Erythroblast (primary cell): ENCODE measurements around the gene BMERB1.
"Not testable (repeated sequence)": the region's sequence is repeated elsewhere in the genome, so short reads cannot be mapped to it uniquely, and the experiment has no call there.

ENCODE experiments used
- DNase-seq, 2 experiments: peaks; one replicate each; lab custom pipeline; 2025; lab: John Stamatoyannopoulos, UW
- GATA1 ChIP-seq: IDR thresholded peaks from 2 replicates; pipeline ENCODE4 v1.6.1; 2011; ENCODE audit warnings: low read depth, mild to moderate bottlenecking, control low read depth, low read length, moderate library complexity
- POLR2A ChIP-seq: IDR thresholded peaks from 2 replicates; pipeline ENCODE4 v1.6.1; 2011; ENCODE audit warnings: mild to moderate bottlenecking, low read length

The BMERB1 gene

DNA sequence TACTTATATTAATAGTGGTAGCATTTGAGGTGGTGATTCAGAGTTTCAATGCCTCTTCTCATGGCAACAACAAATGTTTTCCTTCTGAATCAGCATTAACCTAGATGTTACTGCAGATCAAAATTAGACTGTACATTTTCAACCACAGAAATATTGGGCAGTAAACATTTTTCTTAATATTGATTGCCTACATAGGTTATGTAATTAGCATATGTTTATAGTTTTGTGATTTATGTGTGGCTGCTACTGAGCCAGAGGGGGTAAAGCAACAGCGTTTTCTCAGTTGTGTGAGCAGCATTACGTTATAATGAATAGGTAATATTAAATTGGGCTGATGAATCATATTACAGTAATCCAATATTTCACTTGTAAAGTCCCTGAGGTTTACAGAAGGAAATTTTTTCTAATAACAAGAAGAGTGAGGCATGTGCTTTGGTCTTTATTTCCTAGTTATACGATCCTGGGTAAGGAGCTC, 18.8 kb upstream of the BMERB1 start:
- no peak for DNase-seq
- no peak for TF ChIP-seq GATA1
- no peak for TF ChIP-seq POLR2A

DNA sequence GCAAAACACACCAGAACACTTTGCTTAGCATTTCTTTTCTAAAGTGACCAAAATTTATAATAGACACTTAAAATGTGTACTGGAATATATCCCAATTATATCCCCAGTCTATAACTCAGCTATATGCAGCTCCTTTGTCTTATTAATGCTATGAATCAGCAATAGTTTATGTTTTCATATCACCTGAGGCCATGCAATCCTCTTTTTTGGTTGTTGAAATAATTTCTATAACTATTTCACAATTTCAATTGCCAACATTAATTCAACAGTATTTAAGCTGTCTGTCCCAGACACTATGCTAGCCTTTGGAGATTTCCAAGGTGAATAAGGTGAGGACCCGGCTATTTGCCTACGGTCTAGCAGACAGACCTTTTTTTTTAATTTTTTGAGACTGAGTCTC, 17.2 kb upstream of the BMERB1 start:
- DNase-seq = no peak
- no peak for TF ChIP-seq POLR2A
- TF ChIP-seq GATA1 = no peak

DNA sequence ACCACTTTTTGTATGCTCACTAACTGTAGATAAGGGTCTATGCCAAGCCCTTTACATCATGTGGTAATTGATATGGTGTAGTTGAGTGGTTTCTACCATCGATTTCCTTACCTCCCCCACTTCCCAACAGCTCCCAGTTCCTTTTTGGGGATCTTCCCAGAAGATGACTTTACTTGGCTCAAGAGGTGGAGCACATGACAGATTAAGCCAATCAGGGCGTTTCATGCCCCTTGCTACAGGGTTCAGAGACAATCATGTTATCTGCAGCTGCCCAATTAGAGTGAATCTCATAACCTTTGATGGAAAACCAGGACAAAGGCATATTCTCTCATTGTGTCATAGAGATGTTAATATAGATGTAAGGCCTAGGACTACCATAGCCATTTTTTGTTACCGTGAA, 16.2 kb upstream of the BMERB1 start:
- no peak for DNase-seq

DNA sequence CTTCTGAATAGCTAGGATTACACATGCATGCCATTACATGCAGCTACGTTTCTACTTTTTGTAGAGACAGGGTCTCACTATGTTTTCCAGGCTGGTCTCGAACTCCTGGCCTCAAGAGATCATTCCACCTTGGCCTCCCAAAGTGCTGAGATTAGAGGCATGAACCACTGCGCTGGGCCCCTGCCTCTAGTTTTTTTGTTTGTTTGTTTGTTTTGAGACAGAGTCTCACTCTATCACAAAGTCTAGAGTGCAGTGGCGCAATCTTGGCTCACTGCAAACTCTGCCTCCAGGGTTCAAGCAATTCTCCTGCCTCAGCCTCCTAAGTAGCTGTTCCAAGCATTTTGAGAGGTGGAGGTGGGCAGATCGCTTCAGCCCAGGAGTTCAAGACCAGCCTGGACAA, 12.7 kb upstream of the BMERB1 start:
- not testable (repeated sequence) for DNase-seq

More for the DNA sequence above, 16.2 kb upstream of the BMERB1 start:
- TF ChIP-seq GATA1 (no peak), POLR2A (no peak)

DNA sequence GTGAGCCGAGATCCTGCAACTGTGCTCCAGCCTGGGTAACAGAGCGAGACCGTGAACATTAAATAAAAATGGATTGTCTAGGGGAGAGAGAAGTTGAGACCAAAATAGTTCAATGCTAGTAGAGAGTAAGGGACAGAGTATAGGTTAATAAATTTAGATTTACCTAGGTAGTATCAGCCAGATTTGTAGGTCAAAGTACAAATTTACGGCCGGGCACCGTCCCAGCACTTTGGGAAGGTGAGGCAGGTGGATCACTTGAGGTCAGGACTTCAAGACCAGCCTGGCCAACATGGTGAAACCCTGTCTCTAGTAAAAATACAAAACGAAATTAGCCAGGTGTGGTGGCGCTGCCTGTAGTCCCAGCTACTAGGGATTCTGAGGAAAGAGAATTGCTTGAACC, 12.2 kb upstream of the BMERB1 start:
- TF ChIP-seq GATA1 (no peak), POLR2A (no peak)
- no peak for DNase-seq

DNA sequence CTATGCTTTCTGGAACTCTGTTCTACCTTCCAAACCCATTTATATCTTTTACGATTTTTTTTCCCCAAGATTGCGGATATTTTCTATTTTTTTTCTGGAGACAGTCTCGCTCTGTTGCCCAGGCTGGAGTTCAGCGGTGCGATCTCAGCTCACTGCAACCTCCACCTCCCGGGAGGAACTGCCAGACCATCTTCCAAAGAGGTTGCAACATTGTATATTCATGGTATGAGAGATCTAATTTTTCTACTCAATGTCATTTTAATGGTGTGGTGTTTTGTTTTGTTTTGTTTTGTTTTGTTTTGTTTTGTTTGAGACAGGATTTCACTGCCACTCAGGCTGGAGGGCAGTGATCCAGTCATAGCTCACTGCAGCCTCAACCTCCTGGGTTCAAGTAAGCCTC, 8.5 kb upstream of the BMERB1 start:
- TF ChIP-seq GATA1 = no peak
- TF ChIP-seq POLR2A = no peak
- no peak for DNase-seq

DNA sequence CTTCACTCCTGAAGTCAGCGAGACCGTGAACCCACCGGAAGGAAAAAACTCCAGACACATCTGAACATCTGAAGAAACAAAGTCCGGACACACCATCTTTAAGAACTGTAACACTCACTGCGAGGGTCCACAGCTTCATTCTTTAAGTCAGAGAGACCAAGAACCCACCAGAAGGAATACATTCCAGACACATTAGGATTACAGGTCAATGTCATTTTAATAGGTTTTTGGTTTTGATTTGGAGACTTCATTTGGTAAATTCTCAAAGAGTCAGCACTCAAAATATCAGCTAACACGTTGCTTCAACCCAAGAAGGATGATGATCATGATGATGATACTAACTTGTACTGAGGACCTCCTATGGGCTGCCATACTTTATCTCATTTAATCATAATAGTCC, 7.6 kb upstream of the BMERB1 start:
- no peak for DNase-seq
- TF ChIP-seq POLR2A = no peak
- no peak for TF ChIP-seq GATA1

DNA sequence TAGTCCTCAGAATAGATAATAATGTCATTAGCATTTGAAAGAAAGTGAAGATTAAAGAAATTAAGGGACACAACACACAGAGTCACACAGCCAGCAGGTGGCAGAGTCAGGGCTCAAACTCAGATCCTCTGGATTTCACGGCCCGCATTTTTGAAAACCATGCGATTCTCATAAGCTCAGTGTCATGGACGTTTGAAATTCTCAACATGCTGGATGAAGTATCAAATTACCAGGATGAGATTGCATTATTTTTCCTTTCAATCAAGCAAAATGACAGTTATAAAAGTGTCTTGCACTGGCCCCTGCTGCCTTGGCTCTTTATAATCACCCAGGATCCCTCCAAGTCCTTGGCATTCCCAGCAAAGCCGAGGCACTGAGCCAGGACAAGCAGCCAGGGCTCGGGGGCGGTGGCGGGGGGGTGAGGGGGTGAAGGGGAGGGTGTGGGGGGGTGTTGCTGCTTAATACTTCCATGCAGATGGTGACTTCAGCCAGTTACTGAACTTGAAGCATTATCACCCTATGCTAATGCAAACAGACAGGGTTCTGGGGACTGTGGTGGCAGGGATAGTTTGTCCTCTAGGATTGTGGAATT, 6.6 kb upstream of the BMERB1 start:
- DNase-seq = peak; percentile 76 to 86
- TF ChIP-seq POLR2A (no peak), GATA1 (no peak)

DNA sequence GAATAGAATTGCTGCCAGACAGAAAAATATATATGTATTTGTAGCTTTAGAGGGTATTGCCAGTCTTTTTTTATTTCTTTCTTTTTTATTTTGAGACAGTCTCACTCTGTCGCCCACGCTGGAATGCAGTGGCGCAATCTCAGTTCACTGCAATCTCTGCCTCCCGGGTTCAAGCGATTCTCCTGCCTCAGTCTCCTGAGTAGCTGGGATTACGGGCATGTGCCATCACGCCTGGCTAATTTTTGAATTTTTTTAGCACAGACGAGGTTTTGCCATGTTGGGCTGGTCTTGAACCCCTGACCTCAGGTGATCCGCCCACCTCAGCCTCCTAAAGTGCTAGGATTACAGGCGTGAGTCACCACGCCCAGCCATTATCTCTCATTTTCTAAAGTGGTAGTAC, 3.5 kb upstream of the BMERB1 start:
- not testable (repeated sequence) for DNase-seq

DNA sequence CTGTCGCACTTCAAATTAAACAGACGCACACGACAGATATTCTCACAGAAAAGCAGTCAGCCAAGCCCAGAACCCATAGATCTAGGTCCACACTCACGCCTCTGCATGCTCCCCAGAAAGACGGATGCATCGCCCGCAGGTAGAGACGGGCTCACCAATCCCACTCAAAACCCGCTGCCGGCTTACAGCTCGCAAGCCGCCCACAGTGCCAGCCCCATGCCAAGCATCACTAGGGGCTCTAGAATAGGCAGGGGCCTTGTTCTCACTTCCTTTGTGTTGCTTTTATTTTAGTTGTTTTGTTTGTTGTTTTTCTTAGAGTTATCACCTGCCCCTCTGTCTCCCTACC, 336 bp upstream of the BMERB1 start:
- TF ChIP-seq POLR2A (no peak), GATA1 (no peak)
- no peak for DNase-seq

DNA sequence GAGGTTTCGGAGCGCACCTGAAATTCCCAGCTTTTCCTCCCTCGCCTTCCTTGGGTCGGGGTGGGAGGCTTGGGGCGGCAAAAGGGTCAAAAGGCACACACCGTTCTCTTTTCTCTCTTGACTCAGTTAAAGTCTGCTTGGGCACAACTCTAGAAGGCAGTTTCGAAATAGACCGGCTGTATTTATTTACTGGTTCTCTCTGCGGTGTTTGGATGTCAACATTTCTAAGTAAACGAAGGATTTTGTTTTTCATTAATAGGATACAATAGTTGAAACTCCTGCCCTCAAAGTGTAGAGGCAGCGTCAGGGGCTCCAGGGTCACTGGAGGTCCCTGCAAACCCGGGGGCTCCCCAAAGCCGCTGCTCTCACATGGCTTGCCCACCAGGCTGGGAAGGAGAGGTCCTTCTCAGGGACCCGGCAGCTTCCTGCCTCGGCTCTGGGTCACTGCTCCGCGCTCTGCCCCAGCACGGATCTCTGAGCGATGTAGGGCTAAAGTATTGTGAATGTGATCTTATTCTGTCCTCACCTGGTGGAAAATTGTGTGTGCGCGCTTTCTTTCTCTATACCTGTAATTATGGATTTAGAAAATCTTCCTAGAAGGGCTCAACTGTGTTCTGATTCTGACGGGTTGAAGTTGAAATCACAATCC, 952 bp downstream of the BMERB1 start:
- TF ChIP-seq POLR2A (no peak), GATA1 (no peak)
- DNase-seq = peak; percentile 23 to 33

DNA sequence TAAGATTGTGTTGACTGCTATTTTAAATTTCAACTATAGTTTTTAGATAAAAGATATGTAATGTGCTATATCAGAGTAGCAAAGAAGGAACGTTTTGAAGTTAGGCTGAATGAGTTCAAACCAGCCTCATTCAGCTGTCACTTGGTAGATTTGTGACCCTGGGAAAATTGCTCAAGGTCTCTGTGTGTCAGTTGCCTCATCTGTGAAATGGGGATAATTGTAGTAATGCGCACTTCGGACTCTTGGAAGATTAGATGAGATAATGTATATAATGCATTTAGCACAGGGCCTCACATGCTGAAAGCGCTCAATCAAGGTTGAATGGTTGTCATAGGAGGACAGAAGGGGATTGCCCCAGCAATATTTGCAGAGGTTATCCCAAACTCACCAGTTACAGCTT, 4.7 kb downstream of the BMERB1 start:
- TF ChIP-seq GATA1 = no peak
- no peak for TF ChIP-seq POLR2A
- DNase-seq = no peak

DNA sequence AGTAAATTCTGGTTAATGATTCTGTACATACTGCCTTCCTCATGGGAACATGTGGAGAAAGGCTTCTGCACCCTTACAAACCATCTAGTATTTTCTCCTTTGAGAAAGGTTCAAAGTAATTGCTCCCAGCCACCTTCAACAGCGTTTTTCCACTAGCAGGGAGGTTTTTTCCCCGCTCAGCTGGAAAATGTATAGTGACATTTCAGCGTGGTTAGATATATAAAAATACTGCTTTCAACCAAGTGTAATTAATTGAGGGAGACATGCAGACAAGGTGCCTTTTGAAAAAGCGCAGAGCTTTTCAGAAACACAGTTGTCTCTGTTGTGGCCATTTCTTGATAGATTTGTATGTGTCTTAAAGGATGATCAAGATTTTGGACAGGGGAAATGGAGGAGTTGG, 5.1 kb downstream of the BMERB1 start:
- no peak for DNase-seq
- TF ChIP-seq POLR2A (no peak), GATA1 (no peak)

DNA sequence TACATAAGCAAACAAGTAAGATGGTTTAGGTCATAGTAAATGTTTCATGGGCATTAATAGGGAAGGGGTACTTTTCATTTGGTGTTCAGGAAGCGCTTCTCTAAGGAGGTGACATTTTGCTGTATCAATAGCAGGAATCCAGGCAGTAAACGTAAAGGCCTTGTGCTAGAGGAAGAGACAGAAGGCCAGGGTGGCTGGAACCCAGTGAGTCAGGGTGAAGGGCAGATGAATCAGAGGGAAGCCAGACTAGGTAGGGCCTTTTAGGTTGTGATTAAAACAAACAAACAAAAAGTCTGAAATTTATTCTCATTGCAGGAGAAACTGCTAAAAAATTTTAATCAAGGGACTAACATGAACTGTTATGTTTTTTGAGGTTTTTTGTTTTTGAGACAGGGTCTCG, 6.5 kb downstream of the BMERB1 start:
- no peak for DNase-seq
- TF ChIP-seq POLR2A = no peak
- no peak for TF ChIP-seq GATA1

DNA sequence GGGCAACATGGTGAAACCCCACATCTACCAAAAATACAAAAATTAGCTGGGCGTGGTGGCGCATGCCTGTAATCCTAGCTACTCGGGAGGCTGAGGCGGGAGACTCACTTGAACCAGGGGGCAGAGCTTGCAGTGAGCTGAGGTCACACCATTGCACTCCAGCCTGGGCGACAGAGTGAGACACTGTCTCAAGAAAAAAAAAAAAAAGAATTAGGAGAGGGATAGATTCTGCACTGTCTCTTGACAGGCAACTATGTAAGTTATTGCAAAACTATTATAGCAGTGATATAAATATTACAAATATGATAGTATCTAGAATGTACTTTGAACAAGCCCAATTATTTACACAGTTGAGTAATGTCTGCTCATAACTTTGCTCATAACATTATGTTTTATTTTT, 7.8 kb downstream of the BMERB1 start:
- DNase-seq = not testable (repeated sequence)
